Endothelial cell of umbilical vein (primary cell): ENCODE results near the gene CD79B.

Source experiments
- CTCF ChIP-seq, 2 donors: IDR thresholded peaks; 1 replicate in 1 of 2; 2 replicates in 1 of 2; pipeline ENCODE4 v1.5.1; 2011; ENCODE audit warnings: low read length in 2 of 2, mild to moderate bottlenecking in 2 of 2, moderate library complexity in 2 of 2, control low read depth in 1 of 2, inconsistent platforms in 1 of 2, low read depth in 1 of 2; ENCODE audit not compliant: insufficient read depth in 1 of 2; ENCODE audit errors: extremely low read depth in 1 of 2
- EZH2 ChIP-seq: IDR thresholded peaks from 2 replicates; pipeline ENCODE4 v1.6.1; 2012; ENCODE audit warnings: borderline replicate concordance, low read depth, mild to moderate bottlenecking, moderate library complexity, low read length, inconsistent platforms; ENCODE audit not compliant: severe bottlenecking
- POLR2AphosphoS5 ChIP-seq: IDR thresholded peaks from 2 replicates; pipeline ENCODE4 v1.6.1; 2012; ENCODE audit warnings: low read depth, mild to moderate bottlenecking, control low read depth, low read length, moderate library complexity; ENCODE audit not compliant: insufficient read depth

GRCh38 chr17:63950940-63951907 is 19.1 kb upstream of the CD79B start:
- TF ChIP-seq CTCF (IDR thresholded peaks at IDR 0.05; ENCODE audit: extremely low read depth in 1 of 2, insufficient read depth in 1 of 2, low read depth in 1 of 2, low read length in 2 of 2), result no peak
- TF ChIP-seq EZH2, result no peak
- no peak for TF ChIP-seq POLR2AphosphoS5
